T-helper 9 cell (primary cell): ENCODE data around the gene KMT2E.
"Not testable (repeated sequence)": the region's sequence is repeated elsewhere in the genome, so short reads cannot be mapped to it uniquely, and the experiment has no call there.

Experiments
- DNase-seq: peaks from one replicate; pipeline ENCODE4 v3.0.0-alpha.2; 2020
- total RNA-seq, 2 donors: gene quantifications; one replicate each; lab custom pipeline; 2026; lab: John Stamatoyannopoulos, UW

KMT2E gene
- total RNA-seq = 174 to 383 reads per million in 2 donors

DNA sequence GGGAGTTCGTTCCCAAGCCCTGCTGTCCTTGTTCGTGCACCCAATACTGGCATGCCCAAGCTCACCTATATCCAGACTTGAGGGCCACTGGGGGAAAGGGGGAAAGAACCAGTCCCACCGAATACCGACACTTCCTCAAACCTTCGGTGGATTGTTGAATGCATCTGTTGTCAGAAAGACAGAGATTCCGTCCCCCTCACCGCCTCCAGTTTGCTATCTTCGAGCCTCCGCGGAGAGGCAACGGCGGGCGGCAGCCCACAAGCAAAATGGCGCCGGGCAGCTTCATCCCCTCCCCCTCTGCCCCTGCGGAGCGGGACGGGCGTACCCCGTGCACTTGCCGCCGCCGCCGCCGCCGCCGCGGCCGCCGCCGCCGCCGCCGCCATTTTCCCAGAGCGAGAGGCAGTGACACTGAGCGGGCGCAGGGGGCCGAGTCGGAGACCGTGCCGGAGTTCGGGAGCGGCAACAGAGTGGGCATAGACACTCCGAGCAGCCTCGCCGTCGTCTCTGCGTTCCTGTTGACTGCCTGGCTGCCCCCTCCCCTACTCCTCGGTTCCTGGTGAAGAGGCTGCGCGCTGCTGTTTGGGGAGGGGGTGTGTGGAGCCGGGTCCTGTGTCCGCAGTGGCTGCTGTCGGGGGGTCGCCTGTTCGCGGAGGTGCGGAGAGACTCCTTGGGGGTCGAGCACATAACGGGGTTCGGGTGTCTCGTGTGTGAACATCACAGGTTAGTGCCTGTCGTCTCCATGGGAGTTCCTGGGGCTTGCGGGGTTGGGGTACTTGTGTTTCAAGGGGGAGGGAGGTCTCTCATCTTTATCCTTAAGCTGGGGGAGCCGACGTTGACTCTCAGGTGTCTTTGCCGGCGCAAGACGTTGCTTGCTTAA, at the start of gene KMT2E:
Gene KMT2E (plus strand): TSS at position 390 of the 877 bp plus-strand sequence. CDS start 26,748 bp downstream, outside the sequence.
- DNase-seq = peak; percentile 89

- no peak for DNase-seq
Observed at GRCh38 chr7:104964626-104965236, 49.3 kb upstream of the KMT2E start.

GRCh38 chr7:104966022-104966421, 48.0 kb upstream of the KMT2E start:
- DNase-seq = no peak

- no peak for DNase-seq
Observed at GRCh38 chr7:104967088-104967487, 46.9 kb upstream of the KMT2E start.

DNA sequence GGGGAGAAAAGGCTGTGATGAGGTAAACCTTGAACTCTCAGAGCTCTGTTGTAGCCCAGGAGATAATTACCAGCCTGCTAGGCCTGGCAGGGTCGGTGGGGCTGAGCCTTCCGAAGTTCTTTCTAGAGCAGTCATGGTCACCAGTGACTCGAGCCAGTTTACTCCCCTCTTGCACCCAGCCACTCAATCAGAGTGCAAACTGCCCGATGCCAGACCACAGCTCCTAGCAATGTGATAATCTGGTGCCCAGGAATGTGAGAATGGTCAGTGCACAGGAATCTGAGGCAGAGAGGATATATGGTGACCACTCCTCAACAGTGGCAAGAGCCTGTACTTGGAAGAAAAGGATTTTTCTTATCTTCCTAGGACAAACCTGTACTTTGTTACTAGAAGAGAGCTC, 46.4 kb upstream of the KMT2E start:
- DNase-seq = no peak

DNA sequence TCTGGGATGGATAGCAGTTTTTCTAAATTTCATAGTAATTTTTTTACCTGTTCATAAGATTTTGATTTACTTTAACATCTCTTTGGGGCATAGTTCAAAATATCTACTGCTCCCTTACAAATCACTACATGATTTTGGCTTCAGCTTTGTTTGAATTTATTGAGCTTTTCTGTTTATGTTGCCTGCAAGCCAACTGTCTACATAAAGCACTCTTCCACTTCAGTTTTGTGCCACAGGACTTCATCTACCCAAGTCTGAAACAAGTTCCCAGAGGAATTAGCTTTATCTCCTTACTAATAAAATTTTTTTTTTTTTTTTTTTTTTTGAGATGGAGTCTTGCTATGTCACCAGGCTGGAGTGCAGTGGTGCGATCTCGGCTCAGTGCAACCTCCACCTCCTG, 45.4 kb upstream of the KMT2E start:
- no peak for DNase-seq

- no peak for DNase-seq
Observed at GRCh38 chr7:104969183-104969582, 44.8 kb upstream of the KMT2E start.

- no peak for DNase-seq
Observed at GRCh38 chr7:104971290-104972071, 42.5 kb upstream of the KMT2E start.

DNA sequence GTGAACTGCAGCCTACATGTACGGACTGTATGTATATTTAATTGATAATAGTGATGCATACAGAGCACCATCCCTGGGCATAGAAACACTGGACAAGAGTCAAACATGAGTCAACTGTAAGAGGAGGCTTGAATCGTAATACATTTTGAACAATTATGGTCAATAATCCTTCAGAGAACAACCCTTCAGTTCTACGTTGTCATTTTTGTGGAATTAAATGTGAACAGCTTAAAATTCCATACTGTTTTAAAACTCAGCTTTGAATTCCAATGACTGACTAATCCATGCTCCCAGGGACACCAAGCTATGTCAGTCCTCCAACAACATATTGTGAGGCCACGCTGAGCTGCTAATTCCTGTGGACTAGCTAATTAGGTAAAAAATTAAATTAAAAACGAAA, 41.5 kb upstream of the KMT2E start:
- DNase-seq = no peak

- no peak for DNase-seq
Observed at GRCh38 chr7:104973227-104973626, 40.8 kb upstream of the KMT2E start.

DNA sequence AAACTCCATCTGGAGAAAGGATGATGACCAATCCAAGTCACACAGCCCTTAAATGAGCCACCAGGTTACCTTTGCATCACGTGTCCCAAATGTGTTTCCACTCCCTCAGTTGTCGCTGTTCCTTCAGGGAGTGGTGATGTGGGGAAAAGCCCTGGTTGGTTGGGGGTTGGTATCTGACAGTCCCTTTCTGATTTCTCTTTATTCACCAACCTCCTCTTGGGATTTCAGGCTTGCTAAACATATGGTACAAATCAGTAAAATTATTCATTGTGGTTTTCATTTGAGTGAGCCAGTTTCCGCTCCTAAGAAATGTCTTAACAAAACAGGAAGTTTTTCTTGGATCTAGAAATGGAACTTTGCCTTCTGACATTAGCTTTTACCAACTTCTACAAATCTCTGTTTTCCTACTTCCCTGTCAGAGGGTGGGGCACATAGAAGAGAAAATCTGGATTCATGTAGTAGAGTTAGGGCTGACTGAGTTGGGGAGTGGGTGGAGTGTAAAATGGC, 40.0 kb upstream of the KMT2E start:
- no peak for DNase-seq

- DNase-seq = not testable (repeated sequence)
Observed at GRCh38 chr7:104975553-104975952, 38.5 kb upstream of the KMT2E start.

- no peak for DNase-seq
Observed at GRCh38 chr7:104976966-104977636, 36.9 kb upstream of the KMT2E start.

GRCh38 chr7:104978460-104978859, 35.5 kb upstream of the KMT2E start:
- DNase-seq = no peak

- no peak for DNase-seq
Observed at GRCh38 chr7:104979167-104979841, 34.7 kb upstream of the KMT2E start.

DNA sequence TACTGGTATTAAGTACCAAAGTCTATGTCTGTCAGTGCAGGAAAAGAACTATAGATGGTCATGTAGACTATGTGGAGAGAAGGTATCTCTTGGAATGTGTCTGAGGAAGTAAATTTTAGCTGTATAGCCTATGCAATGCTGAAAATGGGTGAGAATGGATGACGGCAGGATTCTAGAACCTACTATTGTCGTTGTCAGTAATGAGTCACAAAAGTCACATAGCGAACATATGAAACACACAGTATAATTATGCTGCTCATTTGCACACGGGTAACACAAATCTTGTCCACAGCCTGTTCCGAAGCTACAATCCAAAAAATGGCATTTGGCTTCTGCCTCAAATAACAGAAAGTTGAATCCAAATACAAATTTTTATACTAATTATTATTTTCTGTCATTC, 33.6 kb upstream of the KMT2E start:
- DNase-seq = no peak

GRCh38 chr7:104980841-104981671, 32.9 kb upstream of the KMT2E start:
- DNase-seq = no peak

- DNase-seq = no peak
Observed at GRCh38 chr7:104981672-104982037, 32.4 kb upstream of the KMT2E start.

DNA sequence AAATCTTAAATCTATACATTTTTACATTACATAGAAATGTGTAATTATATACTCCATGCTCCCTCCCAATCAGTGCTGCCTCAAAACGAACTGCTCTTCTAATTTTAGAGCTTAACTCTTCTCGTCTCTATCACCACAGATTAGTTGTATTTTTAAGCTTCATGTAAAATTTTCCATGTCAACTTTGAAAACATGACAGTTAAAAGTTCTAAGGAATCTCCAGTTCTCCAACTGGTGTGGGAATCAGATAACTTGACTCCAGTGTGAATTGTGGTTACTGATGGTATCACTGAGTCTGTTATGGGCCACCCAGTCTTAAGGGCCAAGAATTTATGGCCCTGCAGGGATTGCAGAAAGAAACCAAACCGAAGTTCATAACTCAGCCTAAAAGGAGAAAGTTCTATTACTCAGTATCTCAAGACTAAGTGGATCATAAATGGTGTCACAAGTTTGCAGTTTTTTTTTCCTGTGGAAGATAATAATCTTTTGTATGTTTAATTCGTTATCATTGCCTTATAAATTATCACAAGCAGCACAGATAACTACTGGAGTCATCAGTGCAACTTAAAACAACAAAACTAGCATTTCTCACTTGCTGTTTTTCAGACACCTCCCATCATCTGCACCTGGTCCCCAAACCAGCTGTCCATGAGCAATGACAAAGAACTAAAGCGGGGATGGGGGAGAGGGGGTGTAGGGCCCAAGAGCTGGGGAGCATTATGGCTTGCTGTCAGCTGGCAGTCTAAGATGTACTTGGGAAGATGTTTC, 31.5 kb upstream of the KMT2E start:
- DNase-seq = no peak

DNA sequence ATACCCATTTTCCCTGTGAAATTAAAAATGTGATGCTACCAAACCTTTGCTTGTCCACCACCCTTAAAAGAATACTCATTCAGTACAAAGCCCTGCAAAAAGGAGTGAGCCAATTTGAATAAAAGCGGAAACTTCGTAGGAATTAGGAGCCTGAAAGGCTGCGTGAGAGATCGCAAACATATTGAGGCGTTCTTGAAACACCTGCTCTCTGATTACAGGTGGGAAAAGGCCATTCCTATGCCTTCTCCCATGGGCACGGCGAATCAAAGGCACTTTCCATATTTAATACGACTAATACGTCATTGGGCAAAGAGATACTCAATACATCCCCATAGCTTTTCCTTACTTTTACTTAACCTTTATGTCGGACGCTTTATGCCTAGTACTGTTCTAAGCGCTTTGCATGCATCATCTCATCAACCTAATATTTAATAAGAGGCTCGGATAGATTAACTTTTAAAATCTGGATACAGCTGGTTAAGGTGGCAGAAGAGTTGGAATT, 30.9 kb upstream of the KMT2E start:
- no peak for DNase-seq
